GM12878 (cell line): Measurements from ENCODE around the gene BCAT1. TPM values are rescaled to one million over a fixed set of nuclear protein-coding genes. Genes with fewer than 3 reads are reported as not detected.

Source experiments
- ATAC-seq: fragments of 200-7000 bp; cut with Tn5 transposase; 3 replicates; pipeline ENCODE4 v1.9.1; 2020; ENCODE audit warnings: mild to moderate bottlenecking, moderate library complexity
- BruUV-seq: library from RNA; stranded (reverse); fragments of 400-500 nt; replicated peaks from 2 replicates; lab custom pipeline; 2021; lab: Mats Ljungman, UMichigan
- CTCF ChIA-PET: fragments of 300-600 bp; sonication (Branson Sonifier 250); formaldehyde crosslinking; extraction: SDS; loops from one replicate; lab custom pipeline; 2021; ENCODE audit warnings: inconsistent platforms; lab: Yijun Ruan, JAX
- POLR2A ChIA-PET: fragments of 350-600 bp; formaldehyde crosslinking; extraction: SDS; loops from one replicate; lab custom pipeline; 2021; ENCODE audit warnings: inconsistent platforms; lab: Charles Lee
- RAD21 ChIA-PET: fragments of 300-600 bp; sonication (Branson Sonifier 250); formaldehyde crosslinking; loops from one replicate; lab custom pipeline; 2023; ENCODE audit warnings: antibody characterized with exemption; ENCODE audit not compliant: unreplicated experiment; lab: Charles Lee
- SMC1A ChIA-PET: fragments of 300-600 bp; sonication (Branson Sonifier 250); formaldehyde crosslinking; loops from one replicate; lab custom pipeline; 2023; ENCODE audit not compliant: unreplicated experiment, uncharacterized antibody; lab: Charles Lee
- DNase-seq: peaks from one replicate; pipeline ENCODE4 v3.0.0-alpha.2; 2011; ENCODE audit warnings: low read depth, low spot score
- FAIRE-seq: peaks from 3 replicates; lab custom pipeline; 2011; peaks lifted over from hg19 to GRCh38; lab: Jason Lieb, UNC
- H2AFZ ChIP-seq: 2 replicates; pipeline ENCODE4 v1.6.0; 2011; ENCODE audit warnings: low read depth, low read length, control low read depth; ENCODE audit not compliant: control insufficient read depth
- H3K27ac ChIP-seq: 2 replicates; pipeline ENCODE4 v1.5.1; 2011; ENCODE audit warnings: control low read depth; ENCODE audit not compliant: control insufficient read depth, insufficient read depth
- H3K27me3 ChIP-seq, 2 experiments: replicated peaks in 1 of 2; 2 replicates each; pipeline versions ENCODE4 v1.6.0 to v1.6.1; 2011; ENCODE audit warnings: low read length in 1 of 2; ENCODE audit not compliant: control insufficient read depth in 2 of 2, insufficient read depth in 2 of 2
- H3K36me3 ChIP-seq, 2 experiments: 2 replicates each; pipeline ENCODE4 v1.5.1; 2011; ENCODE audit warnings: low read length in 1 of 2; ENCODE audit not compliant: control insufficient read depth in 2 of 2, insufficient read depth in 2 of 2
- H3K4me1 ChIP-seq: 2 replicates; pipeline ENCODE4 v1.6.1; 2011; ENCODE audit warnings: mild to moderate bottlenecking, low read length, moderate library complexity, mixed read lengths; ENCODE audit not compliant: control insufficient read depth, insufficient read depth
- H3K4me2 ChIP-seq: 2 replicates; pipeline ENCODE4 v1.6.0; 2011; ENCODE audit warnings: control low read depth; ENCODE audit not compliant: control insufficient read depth, insufficient read depth
- H3K4me3 ChIP-seq: fragments of 200-600 bp; sonication (generic); 2 replicates; pipeline ENCODE4 v1.5.1; 2016
- H3K79me2 ChIP-seq: 2 replicates; pipeline ENCODE4 v1.6.0; 2011; ENCODE audit warnings: low read length; ENCODE audit not compliant: control insufficient read depth, insufficient read depth
- H3K9ac ChIP-seq: 2 replicates; pipeline ENCODE4 v1.8.0; 2011; ENCODE audit warnings: low read length, control low read depth, mixed read lengths; ENCODE audit not compliant: control insufficient read depth, insufficient read depth
- H3K9me3 ChIP-seq: replicated peaks from 3 replicates; pipeline ENCODE4 v1.5.1; 2011; ENCODE audit warnings: mild to moderate bottlenecking, low read length; ENCODE audit not compliant: control insufficient read depth, insufficient read depth
- H4K20me1 ChIP-seq: 2 replicates; pipeline ENCODE4 v1.6.0; 2011; ENCODE audit not compliant: control insufficient read depth, insufficient read depth
- CHD4 ChIP-seq: fragments of 200-600 bp; sonication (generic); IDR thresholded peaks from 2 replicates; pipeline ENCODE4 v1.6.1; 2016; ENCODE audit warnings: mild to moderate bottlenecking
- EGR1 ChIP-seq, 2 experiments: IDR thresholded peaks; 1 replicate in 1 of 2; 2 replicates in 1 of 2; pipeline ENCODE4 v1.6.1; 2011 to 2012; ENCODE audit warnings: low read depth in 2 of 2, low read length in 2 of 2, borderline replicate concordance in 1 of 2, mild to moderate bottlenecking in 1 of 2, moderate library complexity in 1 of 2
- FOXK2 ChIP-seq: fragments of 450-650 bp; IDR thresholded peaks from 2 replicates; pipeline ENCODE4 v1.6.1; 2017; ENCODE audit warnings: mild to moderate bottlenecking, moderate library complexity
- IKZF1 ChIP-seq: fragments of 450-650 bp; conservative IDR thresholded peaks from 2 replicates; pipeline ENCODE4 v1.6.1; 2017; ENCODE audit warnings: antibody characterized with exemption, mild to moderate bottlenecking
- JUNB ChIP-seq: IDR thresholded peaks from 2 replicates; pipeline ENCODE4 v1.6.1; 2016; ENCODE audit warnings: antibody characterized with exemption, mild to moderate bottlenecking
- PAX8 ChIP-seq: fragments of 450-650 bp; IDR thresholded peaks from 2 replicates; pipeline ENCODE4 v1.6.1; 2017; ENCODE audit warnings: mild to moderate bottlenecking, moderate library complexity
- RUNX3 ChIP-seq: IDR thresholded peaks from 2 replicates; pipeline ENCODE4 v1.6.1; 2012; ENCODE audit warnings: low read length, inconsistent platforms
- SREBF2 ChIP-seq: IDR thresholded peaks from 2 replicates; pipeline ENCODE4 v1.6.1; 2012; ENCODE audit warnings: mild to moderate bottlenecking, low read length
- TAF1 ChIP-seq: IDR thresholded peaks from 2 replicates; pipeline ENCODE4 v1.6.1; 2011; ENCODE audit warnings: mild to moderate bottlenecking, low read depth, low read length, borderline replicate concordance
- WRNIP1 ChIP-seq: IDR thresholded peaks from 2 replicates; pipeline ENCODE4 v1.6.1; 2011; ENCODE audit warnings: low read depth, low read length, improper control_type of control experiment, borderline replicate concordance
- WGBS: methylation state at CpG from one replicate; pipeline ENCODE4 v1.1.6; 2016; ENCODE audit warnings: low lambda C conversion rate; ENCODE audit not compliant: insufficient replicate concordance, insufficient coverage; ENCODE audit errors: missing lambda C conversion rate; 5-methylcytosine and 5-hydroxymethylcytosine counted together
- in situ Hi-C: fragments of 300-500 bp; cut with MboI; formaldehyde crosslinking; loops from 9 replicates; pipeline ENCODE4 v1.14.3; 2018; ENCODE audit warnings: mixed read lengths
- intact Hi-C: fragments of 100-400 bp; cut with micrococcal nuclease; formaldehyde crosslinking; loops from one replicate; pipeline ENCODE4 v1.14.2; 2022; ENCODE audit not compliant: unreplicated experiment
- polyA plus RNA-seq, 11 experiments: library from polyadenylated mRNA; depleted of rRNA in 4 of 11; unstranded in 6 of 11; stranded (reverse) in 5 of 11; fragments of >200 nt; fragmentation: Nextera tagmentation in 4 of 11; fragmentation: Illumina TruSeq in 1 of 11; extraction: Ambion mirVana in 4 of 11; extraction: Trizol in 1 of 11; gene quantifications; 1 replicate in 1 of 11; 2 replicates in 10 of 11; pipeline versions ENCODE4 v1.2.1 to v1.2.3, GENCODE V29; 2011 to 2016; ENCODE audit warnings: inconsistent platforms in 2 of 11, missing spikeins in 2 of 11, low read depth in 1 of 11
- total RNA-seq, 4 experiments: library from RNA; depleted of rRNA in 3 of 4; stranded (reverse); fragments of >200 nt in 3 of 4; fragmentation: Illumina TruSeq in 1 of 4; extraction: Trizol in 1 of 4; gene quantifications; 2 replicates each; pipeline versions ENCODE4 v1.2.1 to v1.2.3, GENCODE V29; 2013 to 2021
- TF ChIP-seq, protein P1 (sequence below): fragments of 450-650 bp; IDR thresholded peaks from 2 replicates; pipeline ENCODE4 v1.6.1; 2017; ENCODE audit warnings: low read depth, mild to moderate bottlenecking, moderate library complexity
- TF ChIP-seq, protein P2 (sequence below): fragments of 450-650 bp; IDR thresholded peaks from 2 replicates; pipeline ENCODE4 v1.6.1; 2016; ENCODE audit warnings: mild to moderate bottlenecking
- TF ChIP-seq, protein P3 (sequence below): IDR thresholded peaks from 2 replicates; pipeline ENCODE4 v1.6.1; 2011; ENCODE audit warnings: borderline replicate concordance, low read depth, mild to moderate bottlenecking, moderate library complexity, mixed read lengths, low read length; ENCODE audit not compliant: insufficient read depth; ENCODE audit errors: extremely low read length

BCAT1 gene
- total and polyA plus RNA-seq, 10 of the 15 experiments (the other 5 are each of a cell fraction or from before 2014, with no cell fraction given), result 26.2 to 187 (median 81.9) TPM

DNA sequence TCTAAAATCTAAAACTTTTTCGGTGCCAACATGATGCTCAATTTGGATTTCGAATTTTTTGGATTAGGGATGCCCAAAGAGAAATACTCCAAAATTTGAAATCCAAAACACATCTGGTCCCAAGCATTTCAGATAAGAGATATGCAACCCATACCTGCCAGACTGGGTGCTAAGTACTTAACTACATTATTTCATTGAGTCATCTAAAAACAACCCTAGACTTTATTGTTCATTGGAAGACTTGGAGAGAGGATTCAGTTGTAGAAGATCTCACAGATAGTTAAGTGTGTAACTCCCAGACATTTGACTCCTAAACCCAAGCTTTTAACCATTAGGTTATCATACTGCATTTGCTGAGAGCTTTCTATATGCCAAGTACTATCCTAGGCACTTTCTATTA is 102.2 kb downstream of the BCAT1 start:
- Histone ChIP-seq H3K4me1 (no peaks in the 10 kb centered on the region), H3K79me2 (no peaks in the 10 kb centered on the region), H3K9me3 (no peaks in the 10 kb centered on the region; the same call in 2 of the 3 replicates), H4K20me1 (no peaks in the 10 kb centered on the region), H3K4me2 (no peak overlapping the region), H2AFZ (no peak overlapping the region), H3K27ac (no peak overlapping the region), H3K36me3 (peaks cover 0 to 2% of the 10 kb centered on the region in 2 experiments; a peak in 2 of 4 replicates), H3K27me3 (no peaks in the 10 kb centered on the region), H3K9ac (no peak overlapping the region), H3K4me3 (no peak overlapping the region)
- CTCF ChIA-PET, result interaction anchor here (0.8 to 3.3 kb wide), 2 partner anchors 8 to 283 kb away, joined by 4 to 13 read pairs; no protein-coding TSS in a partner anchor
- in situ Hi-C loops, result no loop called here
- ATAC-seq (no peak), DNase-seq (no peak), FAIRE-seq (no peak)
- no TSS peak for BruUV-seq
- RAD21 ChIA-PET, result interaction anchor here (1.2 kb wide), 1 partner anchor 145 kb away, joined by 3 read pairs; no protein-coding TSS in a partner anchor
- 71% methylated on average over 2 of the region's 2 CpGs for WGBS
- TF ChIP-seq SREBF2 (no peak), IKZF1 (no peak), TAF1 (no peak)
- TF ChIP-seq, protein P1, sequence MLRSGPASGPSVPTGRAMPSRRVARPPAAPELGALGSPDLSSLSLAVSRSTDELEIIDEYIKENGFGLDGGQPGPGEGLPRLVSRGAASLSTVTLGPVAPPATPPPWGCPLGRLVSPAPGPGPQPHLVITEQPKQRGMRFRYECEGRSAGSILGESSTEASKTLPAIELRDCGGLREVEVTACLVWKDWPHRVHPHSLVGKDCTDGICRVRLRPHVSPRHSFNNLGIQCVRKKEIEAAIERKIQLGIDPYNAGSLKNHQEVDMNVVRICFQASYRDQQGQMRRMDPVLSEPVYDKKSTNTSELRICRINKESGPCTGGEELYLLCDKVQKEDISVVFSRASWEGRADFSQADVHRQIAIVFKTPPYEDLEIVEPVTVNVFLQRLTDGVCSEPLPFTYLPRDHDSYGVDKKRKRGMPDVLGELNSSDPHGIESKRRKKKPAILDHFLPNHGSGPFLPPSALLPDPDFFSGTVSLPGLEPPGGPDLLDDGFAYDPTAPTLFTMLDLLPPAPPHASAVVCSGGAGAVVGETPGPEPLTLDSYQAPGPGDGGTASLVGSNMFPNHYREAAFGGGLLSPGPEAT, result no peak
- intact Hi-C loops, result no loop called here
- POLR2A ChIA-PET, result no interaction called here
- SMC1A ChIA-PET, result interaction anchor here (0.6 to 2.3 kb wide), 5 partner anchors 15 to 1650 kb away, joined by 3 to 8 read pairs (median 3); no protein-coding TSS in a partner anchor

DNA sequence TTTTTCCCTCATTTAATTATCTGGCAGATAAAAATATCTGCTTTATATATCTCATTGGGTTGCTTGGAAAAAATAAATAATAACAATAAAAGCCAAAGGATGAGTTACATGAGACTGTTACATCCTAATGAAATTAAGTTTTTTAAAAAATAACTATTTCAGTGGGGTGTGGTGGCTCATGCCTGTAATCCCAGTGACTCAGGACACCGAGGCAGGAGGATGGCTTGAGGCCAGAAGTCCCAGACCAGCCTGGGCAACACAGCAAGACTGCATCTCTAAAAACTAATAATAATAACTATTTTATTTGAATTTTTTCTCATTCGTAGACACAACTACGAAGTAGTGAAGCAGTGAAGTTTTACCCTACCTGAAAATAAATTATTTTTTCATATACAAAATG is 103.3 kb downstream of the BCAT1 start:
- Histone ChIP-seq H3K79me2 (no peaks in the 10 kb centered on the region), H4K20me1 (no peaks in the 10 kb centered on the region), H3K27ac (no peak overlapping the region), H3K4me2 (no peak overlapping the region), H2AFZ (no peak overlapping the region), H3K36me3 (peaks cover 0 to 2% of the 10 kb centered on the region in 2 experiments; a peak in 2 of 4 replicates), H3K9ac (no peak overlapping the region), H3K9me3 (no peaks in the 10 kb centered on the region; the same call in 2 of the 3 replicates), H3K4me3 (no peak overlapping the region), H3K4me1 (no peaks in the 10 kb centered on the region), H3K27me3 (no peaks in the 10 kb centered on the region)
- no peak for DNase-seq
- ChIA-PET CTCF (interaction anchor here (1.2 to 3.3 kb wide), 3 partner anchors 9 to 307 kb away, joined by 3 to 13 read pairs (median 4); no protein-coding TSS in a partner anchor), RAD21 (interaction anchor here (1.8 kb wide), 1 partner anchor 105 kb away, joined by 6 read pairs; no protein-coding TSS in a partner anchor), SMC1A (interaction anchor here (0.8 to 2.5 kb wide), 8 partner anchors 8 to 309 kb away, joined by 3 to 10 read pairs (median 3); no protein-coding TSS in a partner anchor), POLR2A (interaction anchor here (0.7 kb wide), 1 partner anchor 247 kb away, joined by 4 read pairs; no protein-coding TSS in a partner anchor)
- FAIRE-seq, result no peak
- ATAC-seq, result no peak
- intact Hi-C loops, result no loop called here
- in situ Hi-C loops, result no loop called here
- WGBS, result 95% methylated on average over 3 of the region's 3 CpGs
- BruUV-seq, result no TSS peak
- TF ChIP-seq FOXK2 (no peak), EGR1 (IDR thresholded peaks at IDR 0.05; ENCODE audit: borderline replicate concordance in 1 of 2, low read depth in 2 of 2, low read length in 2 of 2) (no peak), JUNB (no peak), TAF1 (no peak), WRNIP1 (no peak), CHD4 (no peak), PAX8 (no peak), RUNX3 (no peak)
- TF ChIP-seq, protein P2, sequence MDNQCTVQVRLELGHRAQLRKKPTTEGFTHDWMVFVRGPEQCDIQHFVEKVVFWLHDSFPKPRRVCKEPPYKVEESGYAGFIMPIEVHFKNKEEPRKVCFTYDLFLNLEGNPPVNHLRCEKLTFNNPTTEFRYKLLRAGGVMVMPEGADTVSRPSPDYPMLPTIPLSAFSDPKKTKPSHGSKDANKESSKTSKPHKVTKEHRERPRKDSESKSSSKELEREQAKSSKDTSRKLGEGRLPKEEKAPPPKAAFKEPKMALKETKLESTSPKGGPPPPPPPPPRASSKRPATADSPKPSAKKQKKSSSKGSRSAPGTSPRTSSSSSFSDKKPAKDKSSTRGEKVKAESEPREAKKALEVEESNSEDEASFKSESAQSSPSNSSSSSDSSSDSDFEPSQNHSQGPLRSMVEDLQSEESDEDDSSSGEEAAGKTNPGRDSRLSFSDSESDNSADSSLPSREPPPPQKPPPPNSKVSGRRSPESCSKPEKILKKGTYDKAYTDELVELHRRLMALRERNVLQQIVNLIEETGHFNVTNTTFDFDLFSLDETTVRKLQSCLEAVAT, result no peak
- TF ChIP-seq, protein P3, sequence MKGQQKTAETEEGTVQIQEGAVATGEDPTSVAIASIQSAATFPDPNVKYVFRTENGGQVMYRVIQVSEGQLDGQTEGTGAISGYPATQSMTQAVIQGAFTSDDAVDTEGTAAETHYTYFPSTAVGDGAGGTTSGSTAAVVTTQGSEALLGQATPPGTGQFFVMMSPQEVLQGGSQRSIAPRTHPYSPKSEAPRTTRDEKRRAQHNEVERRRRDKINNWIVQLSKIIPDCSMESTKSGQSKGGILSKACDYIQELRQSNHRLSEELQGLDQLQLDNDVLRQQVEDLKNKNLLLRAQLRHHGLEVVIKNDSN, result no peak
